Sciatic nerve (tissue), 2 donors: ENCODE data around the gene NHSL1. TPM values are rescaled to one million over a fixed set of nuclear protein-coding genes. Genes with fewer than 3 reads are reported as not detected.

Experiments used
- ATAC-seq: fragments of 200-7000 bp; cut with Tn5 transposase; one replicate; pipeline ENCODE4 v1.9.1; 2020; ENCODE audit warnings: mild to moderate bottlenecking, moderate library complexity
- DNase-seq: peaks from one replicate; pipeline ENCODE4 v3.0.0-alpha.2; 2020; ENCODE audit warnings: low spot score
- intact Hi-C: fragments of 100-400 bp; cut with DNase I; formaldehyde crosslinking; loops from one replicate; pipeline ENCODE4 v1.14.2; 2022
- total RNA-seq: library from RNA; stranded (reverse); fragmentation: NEBNext Ultra II Directional; extraction: Animal tissue kit (Norgen Biotek cat#: 25700); gene quantifications from one replicate; pipeline ENCODE4 v1.2.1, GENCODE V29; 2021
- donor health status: DM: no; HTN: no; CAD: no.
- donor health status: DM: no; HTN: no; CAD: no.

The NHSL1 gene
- total RNA-seq, 1 donor from 2014 or later, result 18.5 TPM

DNA sequence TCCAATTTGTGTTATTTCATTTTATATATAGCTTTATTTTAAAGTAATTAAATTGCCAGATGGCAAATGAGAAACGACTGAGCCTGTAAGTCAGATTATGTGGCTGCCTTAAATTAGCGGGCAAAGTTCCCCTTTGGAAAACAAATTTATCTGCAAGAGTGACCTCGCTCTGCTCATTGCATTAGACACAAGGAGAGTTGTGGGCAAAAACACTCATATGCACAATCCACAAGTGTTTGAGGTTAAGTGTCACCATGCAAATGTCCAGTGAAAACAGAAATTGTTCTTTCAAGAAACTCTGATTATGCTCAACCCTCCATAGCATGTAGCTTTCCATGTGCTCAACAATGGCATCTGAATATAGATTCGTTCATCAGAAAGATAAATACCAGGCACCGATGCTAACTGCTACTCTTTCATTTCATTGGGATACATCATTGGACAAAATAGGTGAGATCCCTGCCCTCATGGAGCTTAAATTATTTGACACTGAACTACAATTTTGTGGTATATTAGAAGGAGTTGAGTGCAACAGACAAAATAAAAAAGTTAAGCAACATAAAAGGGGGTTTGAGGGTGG is 1.7 kb upstream of the NHSL1 start:
- no peak for ATAC-seq
- intact Hi-C loops, result no loop called here
- DNase-seq, result no peak

DNA sequence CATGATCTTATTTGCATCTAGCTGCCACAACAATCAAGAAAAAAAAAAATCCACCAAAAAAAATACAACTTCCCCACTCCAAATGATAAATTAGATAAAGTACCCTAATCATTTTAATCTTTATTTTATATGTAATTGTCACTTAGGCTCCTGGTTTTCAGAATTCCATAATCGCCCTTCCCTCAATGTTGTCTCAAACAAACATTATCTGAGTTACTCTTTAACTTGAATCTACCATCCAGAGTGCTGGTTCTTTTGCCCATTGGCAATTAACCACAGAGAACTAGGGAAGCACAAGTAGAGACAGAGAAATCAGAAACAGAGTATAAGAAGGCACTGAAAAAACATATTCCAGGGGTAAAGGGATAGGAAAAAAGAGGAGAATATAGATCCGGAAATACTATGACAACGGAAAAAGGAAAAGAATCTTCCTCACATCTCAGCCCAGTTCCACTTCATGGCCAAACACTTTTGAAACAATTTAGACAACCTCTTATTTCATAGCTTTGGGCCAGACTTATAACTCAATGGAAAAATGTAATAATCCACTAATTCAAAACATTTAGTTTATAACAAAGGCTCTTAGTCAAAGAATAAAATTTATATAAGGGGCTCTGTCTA is 861 bp upstream of the NHSL1 start:
- no peak for ATAC-seq
- intact Hi-C loops, result no loop called here

DNA sequence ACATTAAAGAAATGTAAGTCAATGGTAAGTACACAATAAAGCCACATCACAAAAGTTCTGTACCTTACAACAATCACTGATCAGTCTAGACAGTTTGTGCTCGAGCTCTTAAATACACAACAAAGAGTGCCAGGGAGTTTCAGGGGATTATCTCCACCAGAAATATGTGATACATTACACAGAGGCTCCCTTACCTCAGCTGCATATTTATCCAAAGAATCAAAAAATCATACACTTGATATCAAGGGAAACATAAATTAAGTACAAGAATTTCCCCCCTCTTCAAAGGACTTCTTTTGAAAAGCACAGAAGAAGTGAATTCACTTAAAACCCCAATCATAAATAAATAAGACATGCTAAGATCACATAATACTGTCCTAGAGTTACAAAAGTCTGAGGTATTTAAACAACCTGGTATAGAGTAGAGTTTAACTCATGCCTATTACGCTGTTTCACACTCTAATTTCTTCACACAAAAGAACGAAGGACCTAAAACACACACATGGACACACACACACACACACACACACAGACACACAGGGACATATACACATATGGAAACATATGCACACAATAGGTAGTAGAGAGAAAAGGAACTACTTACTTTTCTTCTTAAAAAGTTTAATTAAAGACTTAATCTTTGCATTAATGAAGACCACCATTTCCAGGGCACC is 528 bp downstream of the NHSL1 start:
- ATAC-seq, result no peak
- intact Hi-C loops, result no loop called here
- no peak for DNase-seq

More for the DNA sequence above, 861 bp upstream of the NHSL1 start:
- DNase-seq, result no peak

- no peak for DNase-seq
- ATAC-seq, result no peak
- intact Hi-C loops, result no loop called here
These were observed 2.0 kb downstream of the NHSL1 start for GRCh38 chr6:138497286-138497685.

DNA sequence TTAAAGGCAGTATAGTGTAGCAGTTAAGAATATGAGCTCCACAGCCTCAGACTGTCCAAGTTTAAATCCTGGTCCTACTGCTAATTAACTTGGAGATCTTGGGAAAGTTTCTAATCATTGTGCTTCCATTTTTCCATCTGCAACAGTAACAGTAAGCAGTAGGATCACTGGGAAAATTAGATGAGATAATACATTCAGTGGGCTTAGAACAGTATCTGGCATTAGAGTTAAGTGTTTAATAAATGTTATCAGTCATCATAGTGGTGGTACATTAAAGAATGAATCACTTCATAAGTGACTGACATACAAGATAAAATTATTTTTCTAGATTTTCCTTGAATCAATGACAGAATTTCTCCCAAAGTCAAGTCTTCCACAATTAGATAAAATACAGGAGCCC is 5.0 kb downstream of the NHSL1 start:
- intact Hi-C loops, result no loop called here
- ATAC-seq, result no peak
- DNase-seq, result no peak

GRCh38 chr6:138493413-138493812 is 5.9 kb downstream of the NHSL1 start:
- intact Hi-C loops, result no loop called here
- DNase-seq (no peak), ATAC-seq (peak; percentile 24)

GRCh38 chr6:138492871-138493270 is 6.4 kb downstream of the NHSL1 start:
- intact Hi-C loops, result no loop called here
- ATAC-seq (no peak), DNase-seq (no peak)

DNA sequence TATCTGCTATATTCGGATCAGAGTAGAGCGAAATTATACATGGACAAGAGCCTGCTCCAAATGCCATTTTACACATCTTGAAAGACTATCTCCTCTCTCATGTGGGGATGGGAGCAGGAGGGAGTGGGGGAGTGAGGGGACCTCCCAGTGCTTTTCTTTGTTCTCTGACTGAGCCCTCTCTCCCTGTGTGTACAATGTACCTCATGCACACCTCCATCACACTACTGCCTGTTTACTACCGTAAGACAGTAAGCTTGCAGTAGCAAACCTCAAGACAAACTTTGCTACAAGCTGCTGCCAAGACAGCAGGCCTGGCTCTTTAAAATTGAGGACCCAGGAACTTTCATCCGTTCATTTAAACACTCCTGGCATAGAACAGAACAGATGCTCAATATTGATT is 7.2 kb downstream of the NHSL1 start:
- DNase-seq (no peak), ATAC-seq (no peak)
- intact Hi-C loops, result no loop called here

GRCh38 chr6:138491017-138491416 is 8.3 kb downstream of the NHSL1 start:
- ATAC-seq (no peak), DNase-seq (no peak)
- intact Hi-C loops, result no loop called here

GRCh38 chr6:138489846-138490245 is 9.4 kb downstream of the NHSL1 start:
- DNase-seq (no peak), ATAC-seq (no peak)
- intact Hi-C loops, result no loop called here

- DNase-seq (no peak), ATAC-seq (no peak)
- intact Hi-C loops, result no loop called here
These were observed 12.1 kb downstream of the NHSL1 start for GRCh38 chr6:138487102-138487604.

GRCh38 chr6:138486249-138487101 is 12.8 kb downstream of the NHSL1 start:
- ATAC-seq (no peak), DNase-seq (no peak)
- intact Hi-C loops, result no loop called here

- intact Hi-C loops, result no loop called here
- DNase-seq (no peak), ATAC-seq (peak; percentile 38)
These were observed 13.6 kb downstream of the NHSL1 start for GRCh38 chr6:138485586-138486248.

GRCh38 chr6:138485005-138485545 is 14.2 kb downstream of the NHSL1 start:
- ATAC-seq (peak; percentile 42), DNase-seq (no peak)
- intact Hi-C loops, result no loop called here

DNA sequence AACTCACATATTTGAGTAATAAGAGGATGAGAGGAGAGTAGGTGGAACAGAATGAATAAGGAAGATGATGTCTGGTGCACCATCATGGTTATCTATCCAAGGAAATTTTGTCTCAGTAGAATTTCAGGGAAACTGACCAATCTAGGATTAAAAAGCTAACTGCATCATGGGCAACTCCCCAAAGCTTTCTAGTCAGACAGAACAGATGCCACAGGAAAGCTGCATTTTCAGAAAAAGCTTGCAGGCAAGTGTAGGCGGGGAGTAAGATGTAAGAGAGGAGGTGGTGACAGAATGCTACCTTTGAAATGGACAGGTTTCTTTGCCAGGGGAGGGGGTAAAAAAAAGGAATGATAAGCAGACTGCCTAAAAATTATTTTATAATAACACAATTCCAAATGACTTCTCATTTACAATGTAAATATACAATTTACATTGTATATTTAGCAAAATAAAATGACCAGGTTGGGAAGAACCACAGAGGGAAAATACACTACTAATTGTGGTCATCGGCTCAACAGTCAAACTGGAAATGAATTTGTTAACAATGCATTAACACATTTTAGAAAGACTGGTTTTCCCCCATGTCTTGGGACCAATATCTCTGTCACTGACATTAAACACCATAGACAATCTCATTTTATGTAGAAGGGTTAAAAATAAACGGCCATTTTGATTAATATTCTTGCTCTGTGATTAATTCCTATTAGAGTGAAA is 15.1 kb downstream of the NHSL1 start:
- ATAC-seq (no peak), DNase-seq (no peak)
- intact Hi-C loops, result no loop called here

DNA sequence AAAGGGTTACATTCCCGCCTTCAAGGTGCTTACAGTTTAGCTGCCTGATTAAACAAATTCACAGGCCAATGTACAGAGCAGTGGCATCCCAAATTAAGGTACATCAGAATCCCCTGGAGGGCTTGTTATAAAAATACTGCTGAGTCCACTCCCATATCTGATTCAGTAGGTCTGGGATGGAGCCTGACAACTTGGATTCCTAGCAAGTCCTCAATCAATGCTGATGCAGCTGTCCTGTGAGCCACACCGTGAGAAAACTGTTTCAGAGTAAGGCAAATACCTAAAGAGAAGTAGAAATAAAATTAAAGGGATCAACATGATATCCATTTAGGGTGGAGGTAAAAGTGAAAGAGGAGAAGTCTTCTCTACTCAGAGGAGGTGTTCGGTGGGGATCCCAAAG is 16.5 kb downstream of the NHSL1 start:
- intact Hi-C loops, result no loop called here
- ATAC-seq (no peak), DNase-seq (no peak)

GRCh38 chr6:138480279-138480949 is 18.9 kb downstream of the NHSL1 start:
- no peak for DNase-seq
- no peak for ATAC-seq
- intact Hi-C loops, result no loop called here
